ENCODE results near the gene CD68. TPM values are rescaled to one million over a fixed set of nuclear protein-coding genes. Genes with fewer than 3 reads are reported as not detected.

The CD68 gene
- total RNA-seq, 2 experiments from 2014 or later = 0.44 to 0.54 TPM

DNA sequence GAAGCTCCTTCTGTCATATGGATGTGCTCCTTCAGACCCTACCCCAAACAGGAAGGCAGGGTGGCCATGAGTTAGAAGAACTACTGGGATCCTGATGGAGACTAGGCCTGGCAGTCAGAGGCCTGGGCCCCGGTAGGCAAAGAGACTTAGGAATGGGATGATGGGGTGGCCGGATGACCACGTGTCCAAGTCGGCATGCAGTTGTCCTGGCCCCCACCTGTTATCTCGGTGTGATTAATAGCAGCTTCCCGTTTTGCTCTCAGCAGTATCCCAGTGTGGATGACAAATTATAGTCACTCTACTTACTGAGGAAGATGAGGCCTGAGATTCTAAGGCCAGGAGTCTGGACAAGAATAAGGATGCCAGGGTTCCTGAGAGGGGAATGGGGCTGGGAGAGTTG is 29.1 kb upstream of the CD68 start:
- H3K4me1 ChIP-seq (ENCODE audit: insufficient read depth, low read length, poor library complexity, severe bottlenecking) = peaks cover 14% of the 10 kb centered on the region
- POLR2A ChIA-PET = no interaction called here
- no peaks in the 10 kb centered on the region for H4K20me1 ChIP-seq (ENCODE audit: insufficient read depth, low read length)
- H3K9me3 ChIP-seq (ENCODE audit: low read length) = no peaks in the 10 kb centered on the region
- no peaks in the 10 kb centered on the region for H3K79me2 ChIP-seq (ENCODE audit: insufficient read depth, low read depth, low read length)
- intact Hi-C loops (cut with micrococcal nuclease; ENCODE audit: unreplicated experiment) = no loop called here
- no peak overlapping the region for H2AFZ ChIP-seq (ENCODE audit: low read length)
- H3K4me3 ChIP-seq (ENCODE audit: low read depth, low read length, poor library complexity, severe bottlenecking) = no peak overlapping the region
- H3K36me3 ChIP-seq (ENCODE audit: insufficient read depth, low read length) = no peaks in the 10 kb centered on the region
- TF ChIP-seq EZH2phosphoT487 (IDR thresholded peaks at IDR 0.05; ENCODE audit: borderline replicate concordance, low read depth, low read length) = no peak
- TF ChIP-seq, protein P1, sequence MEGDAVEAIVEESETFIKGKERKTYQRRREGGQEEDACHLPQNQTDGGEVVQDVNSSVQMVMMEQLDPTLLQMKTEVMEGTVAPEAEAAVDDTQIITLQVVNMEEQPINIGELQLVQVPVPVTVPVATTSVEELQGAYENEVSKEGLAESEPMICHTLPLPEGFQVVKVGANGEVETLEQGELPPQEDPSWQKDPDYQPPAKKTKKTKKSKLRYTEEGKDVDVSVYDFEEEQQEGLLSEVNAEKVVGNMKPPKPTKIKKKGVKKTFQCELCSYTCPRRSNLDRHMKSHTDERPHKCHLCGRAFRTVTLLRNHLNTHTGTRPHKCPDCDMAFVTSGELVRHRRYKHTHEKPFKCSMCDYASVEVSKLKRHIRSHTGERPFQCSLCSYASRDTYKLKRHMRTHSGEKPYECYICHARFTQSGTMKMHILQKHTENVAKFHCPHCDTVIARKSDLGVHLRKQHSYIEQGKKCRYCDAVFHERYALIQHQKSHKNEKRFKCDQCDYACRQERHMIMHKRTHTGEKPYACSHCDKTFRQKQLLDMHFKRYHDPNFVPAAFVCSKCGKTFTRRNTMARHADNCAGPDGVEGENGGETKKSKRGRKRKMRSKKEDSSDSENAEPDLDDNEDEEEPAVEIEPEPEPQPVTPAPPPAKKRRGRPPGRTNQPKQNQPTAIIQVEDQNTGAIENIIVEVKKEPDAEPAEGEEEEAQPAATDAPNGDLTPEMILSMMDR (conservative IDR thresholded peaks at IDR 0.05; ENCODE audit: low read length) = no peak
- no peak overlapping the region for H3K4me2 ChIP-seq (ENCODE audit: low read length)
- no peak for DNase-seq (ENCODE audit: low spot score)
- BruUV-seq (replicated peaks) = no TSS peak
- CTCF ChIA-PET (ENCODE audit: unreplicated experiment) = no interaction called here
- H3K27ac ChIP-seq (ENCODE audit: low read depth, low read length, poor library complexity, severe bottlenecking) = no peak overlapping the region
- H3K9me2 ChIP-seq (ENCODE audit: insufficient read depth, low read length) = no peaks in the 10 kb centered on the region

DNA sequence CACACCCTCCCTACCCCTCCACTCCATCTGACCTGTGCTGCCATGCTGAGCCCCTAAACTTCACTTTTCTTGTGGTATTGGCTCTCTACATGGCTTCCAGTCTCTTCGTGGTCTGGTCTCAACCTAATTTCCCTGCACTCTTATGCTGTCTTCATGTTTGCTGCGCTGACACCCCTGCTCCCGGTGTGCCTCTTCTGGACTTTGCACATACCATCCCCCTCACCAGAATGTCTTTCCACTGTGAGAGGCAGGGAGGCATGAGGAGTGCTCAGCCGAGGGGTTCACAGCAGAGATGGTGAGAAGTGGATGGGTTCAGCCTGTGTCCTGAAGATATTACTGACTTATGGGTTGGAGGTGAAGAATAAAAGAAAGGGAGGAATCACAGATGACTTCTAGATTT is 28.0 kb upstream of the CD68 start:
- TF ChIP-seq, protein P1 (conservative IDR thresholded peaks at IDR 0.05; ENCODE audit: low read length) = no peak
- TF ChIP-seq EZH2phosphoT487 (IDR thresholded peaks at IDR 0.05; ENCODE audit: borderline replicate concordance, low read depth, low read length) = no peak
- BruUV-seq (replicated peaks) = no TSS peak
- no peaks in the 10 kb centered on the region for H3K79me2 ChIP-seq (ENCODE audit: insufficient read depth, low read depth, low read length)
- no peak for DNase-seq (ENCODE audit: low spot score)
- ChIA-PET POLR2A (interaction anchor here (0.6 kb wide), 1 partner anchor 133 kb away, joined by 3 read pairs; no protein-coding TSS in a partner anchor), CTCF (ENCODE audit: unreplicated experiment) (no interaction called here)
- intact Hi-C loops (cut with micrococcal nuclease; ENCODE audit: unreplicated experiment) = no loop called here
- H2AFZ ChIP-seq (ENCODE audit: low read length) = no peak overlapping the region
- no peaks in the 10 kb centered on the region for H4K20me1 ChIP-seq (ENCODE audit: insufficient read depth, low read length)
- H3K4me2 ChIP-seq (ENCODE audit: low read length) = no peak overlapping the region
- no peak overlapping the region for H3K27ac ChIP-seq (ENCODE audit: low read depth, low read length, poor library complexity, severe bottlenecking)
- H3K9me2 ChIP-seq (ENCODE audit: insufficient read depth, low read length) = no peaks in the 10 kb centered on the region
- no peaks in the 10 kb centered on the region for H3K9me3 ChIP-seq (ENCODE audit: low read length)
- H3K36me3 ChIP-seq (ENCODE audit: insufficient read depth, low read length) = no peaks in the 10 kb centered on the region
- H3K4me3 ChIP-seq (ENCODE audit: low read depth, low read length, poor library complexity, severe bottlenecking) = no peak overlapping the region
- peaks cover 14% of the 10 kb centered on the region for H3K4me1 ChIP-seq (ENCODE audit: insufficient read depth, low read length, poor library complexity, severe bottlenecking)

DNA sequence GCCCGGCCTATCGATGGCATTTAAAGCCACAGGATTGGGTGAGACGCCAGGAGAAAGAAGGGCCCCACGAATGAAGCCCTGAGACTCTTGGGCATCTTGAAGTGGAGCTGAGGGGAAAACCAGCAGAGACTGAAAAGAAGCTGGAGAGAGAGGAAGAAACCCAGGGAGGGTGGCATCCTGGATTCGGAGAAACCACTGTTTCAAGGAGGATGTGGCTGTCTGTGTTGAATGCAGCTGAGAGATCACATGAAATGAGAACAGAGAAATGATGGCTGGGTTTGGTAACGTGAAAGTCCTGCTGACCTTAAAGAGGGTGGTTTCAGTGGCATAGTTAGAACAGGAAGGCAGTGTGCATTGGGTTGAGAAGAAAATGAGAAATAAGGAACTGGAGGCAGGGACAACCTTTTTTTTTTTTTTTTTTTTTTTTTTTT is 26.8 kb upstream of the CD68 start:
- peaks cover 14% of the 10 kb centered on the region for H3K4me1 ChIP-seq (ENCODE audit: insufficient read depth, low read length, poor library complexity, severe bottlenecking)
- H3K9me3 ChIP-seq (ENCODE audit: low read length) = no peaks in the 10 kb centered on the region
- intact Hi-C loops (cut with micrococcal nuclease; ENCODE audit: unreplicated experiment) = no loop called here
- no peak overlapping the region for H3K4me3 ChIP-seq (ENCODE audit: low read depth, low read length, poor library complexity, severe bottlenecking)
- no peak for TF ChIP-seq EZH2phosphoT487 (IDR thresholded peaks at IDR 0.05; ENCODE audit: borderline replicate concordance, low read depth, low read length)
- TF ChIP-seq, protein P1 (conservative IDR thresholded peaks at IDR 0.05; ENCODE audit: low read length) = no peak
- no peaks in the 10 kb centered on the region for H3K36me3 ChIP-seq (ENCODE audit: insufficient read depth, low read length)
- H3K9me2 ChIP-seq (ENCODE audit: insufficient read depth, low read length) = no peaks in the 10 kb centered on the region
- H3K27ac ChIP-seq (ENCODE audit: low read depth, low read length, poor library complexity, severe bottlenecking) = peak overlapping the region; percentile 21
- peak overlapping the region; percentile 18; the same call in 1 of the 2 replicates for H3K4me2 ChIP-seq (ENCODE audit: low read length)
- CTCF ChIA-PET (ENCODE audit: unreplicated experiment) = interaction anchor here (0.7 kb wide), 1 partner anchor 31 kb away, joined by 4 read pairs; no protein-coding TSS in a partner anchor
- H4K20me1 ChIP-seq (ENCODE audit: insufficient read depth, low read length) = no peaks in the 10 kb centered on the region
- BruUV-seq (replicated peaks) = no TSS peak
- H2AFZ ChIP-seq (ENCODE audit: low read length) = peak overlapping the region; percentile 17; the same call in 1 of the 2 replicates
- peak; percentile 64 for DNase-seq (ENCODE audit: low spot score)
- POLR2A ChIA-PET = interaction anchor here (0.7 to 0.8 kb wide), 2 partner anchors 68 to 129 kb away, joined by 3 to 6 read pairs; no protein-coding TSS in a partner anchor
- no peaks in the 10 kb centered on the region for H3K79me2 ChIP-seq (ENCODE audit: insufficient read depth, low read depth, low read length)

Data from OCI-LY7 (cell line).